Measurements from ENCODE around the gene EFCC1.

GRCh38 chr3:128994581-128995546 is 6.2 kb upstream of the EFCC1 start:
- TF ChIP-seq, protein P1, sequence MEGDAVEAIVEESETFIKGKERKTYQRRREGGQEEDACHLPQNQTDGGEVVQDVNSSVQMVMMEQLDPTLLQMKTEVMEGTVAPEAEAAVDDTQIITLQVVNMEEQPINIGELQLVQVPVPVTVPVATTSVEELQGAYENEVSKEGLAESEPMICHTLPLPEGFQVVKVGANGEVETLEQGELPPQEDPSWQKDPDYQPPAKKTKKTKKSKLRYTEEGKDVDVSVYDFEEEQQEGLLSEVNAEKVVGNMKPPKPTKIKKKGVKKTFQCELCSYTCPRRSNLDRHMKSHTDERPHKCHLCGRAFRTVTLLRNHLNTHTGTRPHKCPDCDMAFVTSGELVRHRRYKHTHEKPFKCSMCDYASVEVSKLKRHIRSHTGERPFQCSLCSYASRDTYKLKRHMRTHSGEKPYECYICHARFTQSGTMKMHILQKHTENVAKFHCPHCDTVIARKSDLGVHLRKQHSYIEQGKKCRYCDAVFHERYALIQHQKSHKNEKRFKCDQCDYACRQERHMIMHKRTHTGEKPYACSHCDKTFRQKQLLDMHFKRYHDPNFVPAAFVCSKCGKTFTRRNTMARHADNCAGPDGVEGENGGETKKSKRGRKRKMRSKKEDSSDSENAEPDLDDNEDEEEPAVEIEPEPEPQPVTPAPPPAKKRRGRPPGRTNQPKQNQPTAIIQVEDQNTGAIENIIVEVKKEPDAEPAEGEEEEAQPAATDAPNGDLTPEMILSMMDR (IDR thresholded peaks at IDR 0.05), result no peak
- no peak for TF ChIP-seq POLR2A (IDR thresholded peaks at IDR 0.05)
